Mucosa of descending colon (tissue), 3 donors: Measurements from ENCODE around the gene GPR89B. TPM values are rescaled to one million over a fixed set of nuclear protein-coding genes. Genes with fewer than 3 reads are reported as not detected.

Source experiments
- ATAC-seq: fragments of 200-7000 bp; cut with Tn5 transposase; one replicate; pipeline ENCODE4 v1.9.1; 2020; ENCODE audit warnings: mild to moderate bottlenecking, moderate library complexity
- DNase-seq, 3 donors: peaks; one replicate each; pipeline ENCODE4 v3.0.0-alpha.2; 2020
- H3K36me3 ChIP-seq: fragments of 200-600 bp; one replicate; pipeline ENCODE4 v1.8.0; 2021; ENCODE audit warnings: low read depth, mild to moderate bottlenecking
- H3K4me1 ChIP-seq: fragments of 200-600 bp; one replicate; pipeline ENCODE4 v1.8.0; 2021; ENCODE audit warnings: low read depth, mild to moderate bottlenecking
- H3K4me3 ChIP-seq: fragments of 200-600 bp; one replicate; pipeline ENCODE4 v1.8.0; 2021; ENCODE audit warnings: mild to moderate bottlenecking
- H3K9me3 ChIP-seq: fragments of 200-600 bp; one replicate; pipeline ENCODE4 v1.8.0; 2021; ENCODE audit warnings: mild to moderate bottlenecking
- CTCF ChIP-seq: fragments of 200-600 bp; IDR thresholded peaks from one replicate; pipeline ENCODE4 v1.8.0; 2022; ENCODE audit warnings: antibody characterized with exemption, mild to moderate bottlenecking
- intact Hi-C, 2 donors: fragments of 100-400 bp; cut with DNase I in 1 of 2; cut with micrococcal nuclease in 1 of 2; formaldehyde crosslinking; loops; one replicate each; pipeline versions ENCODE4 v1.11.0 to v1.11.1; 2022; cut with DNase I, micrococcal nuclease
- total RNA-seq, 3 donors: library from RNA; stranded (reverse); fragmentation: NEBNext Ultra II Directional in 2 of 3; extraction: Animal tissue kit (Norgen Biotek cat#: 25700) in 2 of 3; gene quantifications; one replicate each; pipeline versions ENCODE4 v1.2.1 to v1.2.4, GENCODE V29; 2021 to 2023
- donor health status: DM: no; HTN: no; CAD: no; lungs with moderate emphysema.
- donor health status: DM: no; HTN: no; CAD: no.
- donor health status: DM: no; HTN: yes; CAD: no.

GPR89B gene
- total RNA-seq, 3 donors from 2014 or later: 8.4 to 16.0 (median 15.1) TPM

GRCh38 chr1:147902253-147902845, 25.9 kb upstream of the GPR89B start, which contains the start of gene GJA8:
GJA8 (plus strand) TSS chr1:147902795; CDS start chr1:147907956, 5,161 bp downstream.
- Histone ChIP-seq H3K4me1 (no peaks in the 10 kb centered on the region), H3K9me3 (no peaks in the 10 kb centered on the region)
- intact Hi-C loops: no loop called here

GRCh38 chr1:147904726-147905125, 23.5 kb upstream of the GPR89B start:
- no peak for ATAC-seq
- no peaks in the 10 kb centered on the region for H3K4me1 ChIP-seq
- H3K9me3 ChIP-seq: no peaks in the 10 kb centered on the region
- no peak for TF ChIP-seq CTCF
- no peak for DNase-seq
- no peaks in the 10 kb centered on the region for H3K36me3 ChIP-seq
- intact Hi-C loops: no loop called here
- no peak overlapping the region for H3K4me3 ChIP-seq

More at GRCh38 chr1:147902253-147902845, 25.9 kb upstream of the GPR89B start, which contains the start of gene GJA8:
- Histone ChIP-seq H3K36me3 (no peaks in the 10 kb centered on the region), H3K4me3 (no peak within 1 kb of the TSS)
- ATAC-seq: no peak
- TF ChIP-seq CTCF: no peak
- DNase-seq: no peak

- H3K36me3 ChIP-seq: no peaks in the 10 kb centered on the region
- intact Hi-C loops: no loop called here
- no peaks in the 10 kb centered on the region for H3K4me1 ChIP-seq
- no peak overlapping the region for H3K4me3 ChIP-seq
- no peak for ATAC-seq
- H3K9me3 ChIP-seq: no peaks in the 10 kb centered on the region
- TF ChIP-seq CTCF: no peak
- DNase-seq: no peak
Observed at GRCh38 chr1:147907786-147908509, 20.3 kb upstream of the GPR89B start.

GRCh38 chr1:147912553-147912952, 15.7 kb upstream of the GPR89B start:
- H3K4me3 ChIP-seq: no peak overlapping the region
- intact Hi-C loops: no loop called here
- H3K36me3 ChIP-seq: no peaks in the 10 kb centered on the region
- TF ChIP-seq CTCF: no peak
- H3K4me1 ChIP-seq: no peaks in the 10 kb centered on the region
- H3K9me3 ChIP-seq: no peaks in the 10 kb centered on the region
- ATAC-seq (no peak), DNase-seq (no peak)

- Histone ChIP-seq H3K4me3 (no peak overlapping the region), H3K9me3 (no peaks in the 10 kb centered on the region), H3K36me3 (no peaks in the 10 kb centered on the region), H3K4me1 (no peaks in the 10 kb centered on the region)
- intact Hi-C loops: no loop called here
- DNase-seq (no peak), ATAC-seq (no peak)
- TF ChIP-seq CTCF: no peak
Observed at GRCh38 chr1:147913362-147913942, 14.8 kb upstream of the GPR89B start.
